Tibial nerve (tissue), 3 donors: ENCODE measurements around the gene SFXN4.

Source experiments
- POLR2A ChIP-seq, 2 donors: fragments of 450-650 bp; IDR thresholded peaks; one replicate each; pipeline ENCODE4 v1.6.1; 2017; ENCODE audit warnings: antibody characterized with exemption in 2 of 2, mild to moderate bottlenecking in 2 of 2, moderate library complexity in 2 of 2
- TF ChIP-seq, protein P1 (sequence below), 5 experiments: fragments of 200-600 bp in 3 of 5; fragments of 450-650 bp in 2 of 5; sonication (generic) in 3 of 5; IDR thresholded peaks; one replicate each; pipeline ENCODE4 v1.5.1; 2016 to 2019; ENCODE audit warnings: antibody characterized with exemption in 5 of 5, mild to moderate bottlenecking in 3 of 5, moderate library complexity in 2 of 5

DNA sequence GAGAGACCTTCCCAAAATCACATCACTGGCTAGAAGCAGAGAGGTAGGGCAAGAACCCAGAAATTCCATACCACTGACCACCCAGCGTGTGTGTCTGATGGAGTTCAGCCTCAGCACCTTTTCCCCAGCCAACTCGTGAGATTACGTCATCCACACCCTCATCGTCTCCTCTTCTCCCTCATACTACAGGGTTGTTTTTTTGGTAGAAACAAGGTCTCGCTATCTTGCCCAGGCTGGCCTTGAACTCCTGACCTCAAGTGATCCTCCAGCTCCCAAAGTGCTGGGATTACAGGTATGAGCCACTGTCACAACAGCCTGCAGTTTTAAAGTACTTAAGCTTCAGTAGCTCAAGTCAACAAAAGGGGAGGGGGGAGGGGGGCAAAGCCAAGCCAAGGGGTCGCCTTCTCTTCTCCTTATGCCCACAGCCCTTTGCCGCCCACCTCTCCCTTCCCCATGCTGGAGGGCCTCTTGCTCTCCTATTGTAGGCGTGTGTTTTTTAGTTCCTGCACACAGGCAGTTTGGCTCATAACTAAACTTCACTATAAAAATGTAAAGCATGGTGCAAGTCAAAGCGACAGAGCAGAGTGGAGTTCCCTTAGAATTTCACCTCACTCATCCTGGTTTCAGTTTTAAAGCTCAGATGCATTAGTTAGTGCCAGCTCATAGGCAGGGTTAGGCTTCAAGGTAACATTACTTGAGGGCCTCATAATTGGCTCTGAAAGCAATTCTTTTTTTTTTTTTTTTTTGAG lies 18.3 kb upstream of the SFXN4 start:
- TF ChIP-seq, protein P1, sequence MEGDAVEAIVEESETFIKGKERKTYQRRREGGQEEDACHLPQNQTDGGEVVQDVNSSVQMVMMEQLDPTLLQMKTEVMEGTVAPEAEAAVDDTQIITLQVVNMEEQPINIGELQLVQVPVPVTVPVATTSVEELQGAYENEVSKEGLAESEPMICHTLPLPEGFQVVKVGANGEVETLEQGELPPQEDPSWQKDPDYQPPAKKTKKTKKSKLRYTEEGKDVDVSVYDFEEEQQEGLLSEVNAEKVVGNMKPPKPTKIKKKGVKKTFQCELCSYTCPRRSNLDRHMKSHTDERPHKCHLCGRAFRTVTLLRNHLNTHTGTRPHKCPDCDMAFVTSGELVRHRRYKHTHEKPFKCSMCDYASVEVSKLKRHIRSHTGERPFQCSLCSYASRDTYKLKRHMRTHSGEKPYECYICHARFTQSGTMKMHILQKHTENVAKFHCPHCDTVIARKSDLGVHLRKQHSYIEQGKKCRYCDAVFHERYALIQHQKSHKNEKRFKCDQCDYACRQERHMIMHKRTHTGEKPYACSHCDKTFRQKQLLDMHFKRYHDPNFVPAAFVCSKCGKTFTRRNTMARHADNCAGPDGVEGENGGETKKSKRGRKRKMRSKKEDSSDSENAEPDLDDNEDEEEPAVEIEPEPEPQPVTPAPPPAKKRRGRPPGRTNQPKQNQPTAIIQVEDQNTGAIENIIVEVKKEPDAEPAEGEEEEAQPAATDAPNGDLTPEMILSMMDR (IDR thresholded peaks at IDR 0.05) = no peak
- TF ChIP-seq POLR2A (IDR thresholded peaks at IDR 0.05) = no peak
